Fibroblast of peridontal ligament (primary cell): ENCODE measurements around the gene GCNT2.
"Not testable (repeated sequence)": the region's sequence is repeated elsewhere in the genome, so short reads cannot be mapped to it uniquely, and the experiment has no call there.

ENCODE experiments used
- DNase-seq: peaks from one replicate; pipeline ENCODE4 v3.0.0-alpha.2; 2010; ENCODE audit errors: extremely low read depth

The GCNT2 gene

DNA sequence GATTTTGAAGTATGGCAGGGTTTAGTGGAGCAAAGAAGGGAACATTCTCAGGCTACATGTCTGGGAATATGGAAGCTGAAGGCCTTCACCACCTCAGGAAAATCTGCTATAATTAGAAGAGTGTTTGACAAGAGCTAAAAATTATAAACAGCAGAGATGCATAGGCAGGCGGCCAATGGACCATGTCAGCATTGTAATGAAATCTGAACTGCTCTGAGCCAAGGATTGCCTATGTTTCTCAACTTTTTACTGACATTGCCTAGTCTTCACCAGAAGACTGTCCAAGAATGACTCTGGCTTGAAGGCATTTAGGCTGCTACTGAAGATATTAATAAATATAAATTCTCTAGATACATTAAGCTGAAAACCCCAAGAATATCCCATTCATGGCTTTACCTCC, 89.1 kb downstream of the GCNT2 start:
- DNase-seq, result no peak

DNA sequence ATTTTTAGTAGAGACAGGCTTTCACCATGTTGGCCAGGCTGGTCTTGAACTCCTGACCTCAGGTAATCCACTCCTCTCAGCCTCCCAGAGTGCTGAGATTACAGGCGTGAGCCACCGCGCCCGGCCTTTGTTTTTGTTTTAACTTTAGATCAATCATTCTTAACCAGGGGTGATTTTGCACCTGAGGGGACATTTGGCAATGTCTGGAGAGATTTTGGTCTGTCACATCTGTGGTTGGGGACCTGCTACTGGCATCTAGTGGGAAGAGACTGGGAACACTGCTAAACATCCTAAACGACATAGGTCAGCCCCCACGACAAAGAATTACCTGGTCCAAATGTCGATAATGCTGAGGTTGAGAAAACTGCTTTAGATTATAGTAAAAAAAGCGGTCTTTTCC, 91.0 kb downstream of the GCNT2 start:
- DNase-seq, result no peak

- DNase-seq, result peak; percentile 0
Measured at GRCh38 chr6:10613077-10613476, 91.9 kb downstream of the GCNT2 start.

DNA sequence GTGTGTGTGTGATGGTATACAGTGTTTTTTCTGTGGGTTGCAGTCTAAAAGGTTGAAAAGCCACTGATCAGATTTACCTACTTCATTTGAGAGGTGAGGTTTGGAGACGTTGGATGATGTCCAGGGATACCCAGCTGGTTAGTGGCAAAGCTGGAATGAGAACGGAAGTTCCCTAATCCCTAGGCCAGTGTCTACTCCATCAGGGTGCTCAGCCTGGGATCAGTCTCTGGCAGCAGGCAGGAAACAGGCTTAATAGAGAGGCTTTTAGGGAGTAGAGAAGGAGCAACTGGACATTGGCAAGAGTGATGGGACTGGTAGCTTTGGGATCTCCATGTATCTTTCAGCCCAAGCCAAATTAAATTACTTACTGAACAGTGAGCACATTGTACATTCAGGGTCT, 92.6 kb downstream of the GCNT2 start:
- no peak for DNase-seq

DNA sequence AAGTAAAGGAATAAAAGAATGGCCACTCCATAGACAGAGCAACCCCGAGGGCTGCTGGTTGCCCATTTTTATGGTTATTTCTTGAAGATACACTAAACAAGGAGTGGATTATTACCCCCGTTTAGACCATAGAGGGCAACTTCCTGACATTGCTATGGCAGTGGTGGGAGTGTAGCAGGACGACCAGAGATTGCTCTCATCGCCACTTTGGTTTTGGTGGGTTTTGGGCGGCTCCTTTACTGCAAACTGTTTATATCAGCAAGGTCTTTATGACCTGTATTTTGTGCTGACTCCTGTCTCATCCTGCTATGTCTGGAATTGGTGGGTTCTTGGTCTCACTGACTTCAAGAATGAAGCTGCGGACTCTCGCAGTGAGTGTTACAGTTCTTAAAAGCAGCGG, 94.5 kb downstream of the GCNT2 start:
- DNase-seq, result no peak

DNA sequence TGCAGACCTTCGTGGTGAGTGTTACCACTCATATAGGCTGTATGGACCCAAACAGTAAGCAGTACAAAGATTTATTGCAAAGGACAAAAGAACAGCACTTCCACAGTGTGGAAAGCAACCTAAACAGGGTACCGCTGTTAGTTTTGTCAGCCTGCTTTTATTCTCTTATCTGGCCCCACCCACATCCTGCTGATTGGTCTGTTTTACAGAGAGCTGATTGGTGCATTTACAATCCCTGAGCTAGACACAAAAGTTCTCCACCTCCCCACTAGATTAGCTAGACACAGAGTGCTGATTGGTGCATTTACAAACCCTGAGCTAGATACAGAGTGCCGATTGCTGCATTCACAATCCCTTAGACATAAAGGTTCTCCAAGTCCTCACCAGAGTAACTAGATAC, 95.1 kb downstream of the GCNT2 start:
- DNase-seq, result not testable (repeated sequence)

DNA sequence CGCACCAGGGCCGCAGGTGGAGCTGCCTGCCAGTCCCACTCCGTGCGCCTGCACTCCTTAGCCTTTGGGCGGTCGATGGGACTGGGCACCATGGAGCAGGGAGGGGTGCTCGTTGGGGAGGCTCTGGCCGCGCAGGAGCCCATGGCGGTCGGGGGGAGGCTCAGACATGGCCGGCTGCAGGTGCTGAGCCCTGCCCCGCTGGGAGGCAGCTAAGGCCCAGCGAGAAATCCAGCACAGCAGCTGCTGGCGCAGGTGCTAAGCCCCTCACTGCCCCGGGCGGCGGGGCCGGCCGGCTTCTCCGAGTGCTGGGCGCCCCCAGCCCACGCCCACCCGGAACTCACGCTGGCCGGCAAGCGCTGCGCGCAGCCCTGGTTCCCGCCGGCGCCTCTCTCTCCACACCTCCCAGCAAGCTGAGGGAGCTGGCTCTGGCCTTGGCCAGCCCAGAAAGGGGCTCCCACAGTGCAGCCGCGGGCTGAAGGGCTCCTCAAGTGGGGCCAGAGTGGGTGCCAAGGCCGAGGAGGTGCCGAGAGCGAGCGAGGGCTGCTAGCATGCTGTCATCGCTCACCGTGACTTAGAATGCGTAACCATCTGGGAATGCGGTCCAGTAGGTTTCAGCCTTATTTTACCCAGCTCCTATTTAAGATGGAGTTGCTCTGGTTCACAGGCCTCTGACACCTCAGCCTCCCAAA, 96.0 kb downstream of the GCNT2 start:
- no peak for DNase-seq

GRCh38 chr6:10618409-10618808, 97.3 kb downstream of the GCNT2 start:
- DNase-seq, result no peak

- DNase-seq, result no peak
Measured at GRCh38 chr6:10621213-10621612, 100.1 kb downstream of the GCNT2 start.

DNA sequence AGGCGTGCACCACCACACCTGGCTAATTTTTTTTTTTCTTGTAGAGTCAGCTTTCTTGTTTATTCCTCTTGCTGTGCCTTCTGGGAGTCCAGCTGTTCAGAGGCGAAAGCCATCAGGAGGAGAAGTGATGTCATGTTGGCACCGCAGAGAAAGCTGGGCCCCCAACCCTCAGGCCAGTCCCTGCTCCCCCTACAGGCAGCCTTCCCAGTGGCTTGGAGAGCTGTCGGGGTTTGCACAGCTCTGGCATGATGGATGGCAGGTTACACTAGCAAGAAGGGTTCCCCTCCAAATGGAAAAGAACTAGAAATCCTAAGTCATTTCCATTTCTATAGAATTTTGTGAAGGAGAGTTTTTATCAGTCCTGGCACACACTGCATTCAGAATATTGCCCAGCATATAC, 100.7 kb downstream of the GCNT2 start:
- no peak for DNase-seq

DNA sequence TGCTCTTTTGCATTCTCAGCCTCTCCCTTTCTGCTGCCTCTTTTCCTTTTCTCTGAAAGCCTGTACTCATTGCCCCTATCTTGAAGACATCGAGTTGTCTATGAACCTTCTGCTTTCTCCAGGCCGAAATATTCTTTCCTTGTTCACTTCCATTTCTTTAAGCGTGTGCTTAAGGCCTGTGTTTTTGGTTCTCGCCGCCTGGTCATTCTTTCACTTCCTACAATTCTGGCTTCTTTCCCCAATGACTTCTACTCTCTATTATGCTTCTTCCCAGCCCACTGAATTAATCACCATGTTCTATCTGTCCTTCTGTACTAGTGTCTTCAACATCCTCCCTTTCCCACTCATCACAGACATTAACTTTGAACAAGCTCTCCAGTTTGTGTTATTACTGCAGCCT, 103.7 kb downstream of the GCNT2 start:
- no peak for DNase-seq

DNA sequence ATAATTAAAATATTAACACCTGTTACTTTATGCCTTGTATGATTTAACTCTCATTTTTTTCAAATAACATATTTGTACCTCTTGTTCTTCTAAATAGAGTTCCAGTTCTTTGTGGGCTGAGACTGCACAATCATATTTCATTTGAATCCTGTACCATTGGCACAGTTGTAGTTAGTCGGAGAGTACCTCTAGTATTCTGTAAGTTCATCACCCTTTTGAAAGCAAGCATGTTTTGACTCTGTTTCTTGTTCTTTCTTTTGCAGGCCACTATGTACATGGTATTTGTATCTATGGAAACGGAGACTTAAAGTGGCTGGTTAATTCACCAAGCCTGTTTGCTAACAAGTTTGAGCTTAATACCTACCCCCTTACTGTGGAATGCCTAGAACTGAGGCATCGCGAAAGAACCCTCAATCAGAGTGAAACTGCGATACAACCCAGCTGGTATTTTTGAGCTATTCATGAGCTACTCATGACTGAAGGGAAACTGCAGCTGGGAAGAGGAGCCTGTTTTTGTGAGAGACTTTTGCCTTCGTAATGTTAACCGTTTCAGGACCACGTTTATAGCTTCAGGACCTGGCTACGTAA, 105.1 kb downstream of the GCNT2 start:
- DNase-seq, result no peak

DNA sequence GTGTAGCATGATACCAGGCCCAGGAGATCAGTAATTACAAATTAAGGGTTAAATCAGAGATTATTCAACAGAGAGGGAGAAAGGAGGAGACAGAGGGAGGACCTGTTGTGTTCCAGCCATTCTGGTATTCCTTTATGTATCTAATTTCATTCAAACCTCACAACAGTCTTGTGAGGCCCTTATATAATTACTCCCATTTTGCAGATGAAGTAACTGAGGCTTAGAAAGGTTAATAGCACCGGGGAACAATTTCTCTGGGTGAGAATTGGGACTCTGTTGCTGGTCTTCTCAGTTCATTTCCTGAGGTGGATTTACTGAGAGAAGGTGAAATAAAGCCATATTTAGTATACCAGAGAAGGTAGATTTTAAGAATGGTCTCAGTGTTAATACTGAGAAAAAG, 106.6 kb downstream of the GCNT2 start:
- DNase-seq, result no peak

- no peak for DNase-seq
Measured at GRCh38 chr6:10630178-10630577, 109.0 kb downstream of the GCNT2 start.

DNA sequence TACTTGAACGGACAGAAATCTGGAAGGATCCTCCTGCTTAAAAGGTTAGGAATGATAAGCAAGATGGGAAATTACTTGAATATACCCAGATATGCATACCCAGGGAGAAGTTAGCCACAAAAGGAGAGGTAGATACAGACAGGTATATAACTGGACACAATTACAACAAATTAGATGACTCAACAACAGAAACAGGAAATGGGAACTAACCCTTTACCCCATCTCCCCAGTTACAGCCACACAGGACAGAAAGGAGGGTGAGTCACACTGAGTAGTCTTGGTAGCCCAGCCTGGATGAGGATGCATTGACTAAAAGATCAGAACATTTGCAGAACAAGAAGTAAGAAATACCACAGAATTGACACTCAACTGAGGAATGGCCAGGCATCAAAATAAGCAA, 112.1 kb downstream of the GCNT2 start:
- DNase-seq, result no peak

- no peak for DNase-seq
Measured at GRCh38 chr6:10640412-10640811, 119.3 kb downstream of the GCNT2 start.

GRCh38 chr6:10641528-10641927, 120.4 kb downstream of the GCNT2 start:
- no peak for DNase-seq

DNA sequence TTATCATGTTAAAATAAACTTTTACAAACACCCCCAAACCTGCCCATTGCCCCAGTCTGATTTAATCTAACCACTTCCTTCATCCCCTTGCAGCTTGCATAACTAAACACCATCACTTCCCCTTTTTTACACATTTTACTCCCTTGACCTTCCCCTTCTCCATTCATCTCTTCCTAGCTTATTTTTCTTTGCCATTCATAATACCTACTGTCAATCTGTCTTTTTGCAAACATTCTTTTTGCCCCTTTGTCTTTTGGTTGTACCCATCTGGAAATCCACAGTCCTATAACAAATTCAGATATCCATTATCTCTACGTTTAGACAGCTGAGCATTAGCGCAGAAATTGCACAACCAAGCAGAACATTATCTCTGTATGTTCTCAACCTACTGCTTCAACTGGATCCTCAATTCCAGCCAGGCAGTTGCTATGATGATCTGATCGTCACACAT, 122.1 kb downstream of the GCNT2 start:
- no peak for DNase-seq

GRCh38 chr6:10644225-10644624, 123.1 kb downstream of the GCNT2 start:
- DNase-seq, result no peak

DNA sequence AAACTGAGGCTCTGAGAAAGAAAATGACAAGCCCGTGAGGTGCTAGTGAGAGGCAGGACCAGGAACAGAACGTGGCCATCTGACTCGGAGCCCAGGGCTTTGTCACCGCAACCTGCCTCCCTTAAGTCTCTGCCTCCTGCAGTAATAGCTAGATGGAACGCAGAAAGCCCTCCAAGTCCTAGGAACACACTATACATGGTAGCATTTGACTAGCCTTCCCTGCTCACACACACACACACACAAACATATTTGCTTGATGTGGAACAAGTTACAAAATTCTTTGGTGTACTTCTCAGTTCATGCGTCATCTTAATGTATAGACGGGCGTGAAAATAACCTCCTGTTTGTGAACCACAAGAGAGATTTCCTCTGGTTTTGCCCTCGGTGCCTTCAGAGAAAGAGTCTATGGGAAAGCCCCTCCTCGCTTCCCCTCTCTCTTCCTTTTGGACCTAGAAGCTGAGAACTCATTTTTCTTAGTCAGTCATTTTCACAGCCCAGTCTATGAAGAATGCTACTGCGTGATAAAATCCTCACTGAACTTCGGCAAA, 134.4 kb downstream of the GCNT2 start:
- DNase-seq, result no peak

DNA sequence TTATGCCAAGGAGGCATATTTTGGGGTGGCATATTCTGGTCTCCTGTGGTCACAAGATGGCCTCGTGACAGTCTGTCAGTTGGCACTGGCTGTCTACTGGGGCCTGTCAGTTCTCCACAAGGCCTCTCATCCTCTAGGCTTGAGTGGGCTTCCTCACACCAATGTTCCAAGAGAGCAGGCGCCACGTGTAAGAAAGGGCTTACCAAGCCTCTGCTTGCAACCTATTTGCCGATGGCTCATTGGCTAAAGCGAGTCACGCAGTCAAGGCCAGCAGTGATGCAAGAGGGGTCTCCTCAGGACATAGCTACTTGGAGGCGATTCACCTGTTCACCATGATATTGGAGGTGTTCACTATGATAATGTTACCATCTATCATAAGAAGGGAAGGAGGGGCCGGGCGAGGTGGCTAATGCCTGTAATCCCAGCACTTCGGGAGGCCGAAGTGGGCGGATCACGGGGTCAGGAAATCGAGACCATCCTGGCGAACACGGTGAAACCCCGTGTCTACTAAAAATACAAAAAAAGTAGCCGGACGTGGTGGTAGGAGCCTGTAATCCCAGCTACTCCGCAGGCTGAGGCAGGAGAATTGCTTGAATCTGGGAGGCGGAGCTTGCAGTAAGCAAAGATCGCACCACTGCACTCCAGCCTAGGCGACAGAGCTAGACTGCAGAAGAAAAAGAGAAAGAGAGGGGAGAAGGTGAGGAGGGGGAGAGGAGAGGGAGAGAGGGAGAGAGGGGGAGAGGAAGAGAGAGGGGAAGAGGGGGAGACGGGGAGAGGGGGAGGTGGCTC, 138.0 kb downstream of the GCNT2 start:
- no peak for DNase-seq

DNA sequence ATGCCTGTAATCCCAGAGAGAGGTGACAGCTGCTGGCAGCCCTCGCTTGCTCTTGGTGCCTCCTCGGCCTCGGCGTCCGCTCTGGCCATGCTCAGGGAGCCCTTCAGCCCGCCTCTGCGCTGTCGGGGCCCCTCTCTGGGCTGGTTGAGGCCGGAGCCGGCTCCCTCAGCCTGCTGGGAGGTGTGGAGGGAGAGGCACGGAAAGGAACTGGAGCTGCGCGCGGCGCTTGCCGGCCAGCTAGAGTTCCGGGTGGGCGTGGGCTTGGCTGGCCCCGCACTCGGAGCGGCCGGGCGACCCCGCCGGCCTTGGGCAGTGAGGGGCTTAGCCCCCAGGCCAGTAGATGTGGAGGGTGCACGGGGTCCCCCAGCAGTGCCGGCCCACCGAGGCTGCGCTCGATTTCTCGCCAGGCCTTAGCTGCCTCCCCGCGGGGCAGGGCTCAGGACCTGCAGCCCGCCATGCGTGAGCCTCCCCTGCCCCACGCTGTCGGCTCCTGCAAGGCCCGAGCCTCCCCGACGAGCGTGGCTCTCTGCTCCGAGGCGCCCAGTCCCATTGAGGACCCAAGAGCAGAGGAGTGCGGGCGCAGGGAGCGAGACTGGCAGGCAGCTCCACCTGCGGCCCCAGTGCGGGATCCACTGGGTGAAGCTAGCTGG, 138.7 kb downstream of the GCNT2 start:
- no peak for DNase-seq
